GM18511 (cell line): ENCODE results near the gene OSBPL1A.
A peak's percentile ranks its signal among the peaks of the same experiment; 100 is the strongest.

Experiments
- ATAC-seq: cut with Tn5 transposase; IDR thresholded peaks from one replicate; pipeline ENCODE4 v1.9.1; 2021; ENCODE audit warnings: mild to moderate bottlenecking, moderate library complexity; ENCODE audit not compliant: unreplicated experiment

Gene OSBPL1A

GRCh38 chr18:24138409-24138788, 259.2 kb downstream of the OSBPL1A start:
- ATAC-seq, result peak; percentile 15

DNA sequence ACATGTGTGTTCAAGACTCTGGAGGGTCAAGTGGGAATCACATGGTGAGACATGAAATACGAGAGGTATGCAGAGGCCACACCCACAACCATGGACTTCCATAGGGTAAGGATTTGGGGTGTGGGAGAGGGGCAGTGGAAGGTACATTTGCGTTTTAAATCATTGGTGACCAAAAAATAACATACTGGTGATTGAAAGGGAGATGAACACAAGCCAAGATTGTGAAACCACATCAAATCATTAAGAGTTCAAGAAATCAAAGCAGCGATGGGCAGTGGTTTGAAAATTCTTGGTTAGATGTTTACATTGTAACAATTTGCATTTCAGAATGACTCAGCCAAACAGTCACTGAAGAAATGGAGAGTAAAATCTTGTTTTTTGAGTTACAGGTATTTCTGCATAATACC, 260.7 kb downstream of the OSBPL1A start:
- ATAC-seq, result no peak

DNA sequence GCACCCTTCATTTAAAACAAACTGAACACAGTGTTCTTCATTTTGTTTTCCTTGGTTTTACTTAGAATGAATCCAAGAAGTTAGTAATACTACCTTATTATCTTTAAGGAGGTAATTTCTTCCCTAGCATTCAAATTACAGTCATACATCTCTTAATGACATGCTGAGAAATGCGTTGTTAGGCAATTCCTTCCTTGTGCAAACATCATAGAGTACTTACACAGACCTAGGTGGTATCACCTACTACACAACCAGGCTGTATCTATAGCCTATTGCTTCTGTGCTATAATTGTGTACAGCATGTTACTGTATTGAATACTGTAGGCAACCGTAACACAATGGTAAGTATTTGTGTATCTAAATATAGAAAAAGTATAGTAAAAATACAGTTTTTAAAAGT, 267.1 kb downstream of the OSBPL1A start:
- ATAC-seq, result no peak

DNA sequence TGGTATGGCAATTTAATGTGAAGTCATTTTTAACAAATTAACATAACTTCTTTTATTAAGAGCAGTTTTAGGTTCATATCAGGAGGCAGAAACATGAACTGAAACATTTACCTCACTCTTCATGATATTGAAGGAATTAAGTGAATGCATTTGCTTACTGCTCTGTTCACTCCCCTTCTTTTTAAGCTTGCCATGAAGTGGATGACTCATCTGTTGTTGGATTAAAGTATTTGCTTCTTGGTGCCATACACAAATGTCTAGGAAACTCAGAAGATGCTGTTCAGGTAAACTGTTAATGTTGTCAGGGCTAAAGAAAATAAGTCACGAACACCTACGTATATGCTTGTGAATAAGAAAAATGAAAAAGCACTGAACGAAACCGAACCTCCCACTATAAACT, 268.9 kb downstream of the OSBPL1A start:
- ATAC-seq, result no peak

DNA sequence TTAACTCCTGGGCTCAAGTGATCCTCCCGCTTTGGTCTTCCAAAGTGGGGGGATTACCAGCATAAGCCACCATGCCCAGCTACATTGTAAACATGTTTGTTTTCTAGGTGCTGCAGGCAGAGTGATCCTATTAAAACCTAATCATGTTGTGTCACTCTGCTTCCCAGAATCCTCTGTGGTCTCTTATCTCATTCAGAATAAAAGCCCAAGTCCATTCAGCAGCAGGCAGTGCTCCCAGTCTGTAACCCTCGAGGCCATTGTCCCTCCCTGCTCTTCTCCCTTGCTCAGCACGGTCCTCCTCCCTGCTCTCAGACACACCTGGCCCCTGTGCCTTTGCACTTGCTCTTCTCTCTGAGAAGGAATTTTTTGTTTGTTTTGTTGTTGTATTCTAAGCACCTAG, 269.9 kb downstream of the OSBPL1A start:
- no peak for ATAC-seq

GRCh38 chr18:24126155-24126961, 271.3 kb downstream of the OSBPL1A start:
- ATAC-seq, result no peak

DNA sequence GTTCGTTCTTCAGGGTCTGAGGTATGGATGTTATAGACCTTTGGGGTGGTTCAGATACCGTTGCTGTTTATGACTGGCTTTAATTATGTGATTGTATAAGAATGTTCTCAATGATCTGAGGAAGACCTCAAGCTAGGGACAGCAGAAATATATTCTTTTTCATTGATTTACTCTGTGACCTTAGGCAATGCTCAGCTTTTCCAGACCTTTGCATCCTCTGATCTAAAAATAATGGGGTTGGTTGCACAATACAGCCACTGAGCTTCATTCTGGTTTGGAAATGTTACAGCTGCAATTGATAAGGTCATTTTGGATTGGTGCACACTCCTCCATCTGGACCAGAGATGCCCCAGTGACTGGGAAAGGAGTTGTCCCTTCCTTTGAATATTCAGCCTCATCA, 276.0 kb downstream of the OSBPL1A start:
- ATAC-seq, result no peak

DNA sequence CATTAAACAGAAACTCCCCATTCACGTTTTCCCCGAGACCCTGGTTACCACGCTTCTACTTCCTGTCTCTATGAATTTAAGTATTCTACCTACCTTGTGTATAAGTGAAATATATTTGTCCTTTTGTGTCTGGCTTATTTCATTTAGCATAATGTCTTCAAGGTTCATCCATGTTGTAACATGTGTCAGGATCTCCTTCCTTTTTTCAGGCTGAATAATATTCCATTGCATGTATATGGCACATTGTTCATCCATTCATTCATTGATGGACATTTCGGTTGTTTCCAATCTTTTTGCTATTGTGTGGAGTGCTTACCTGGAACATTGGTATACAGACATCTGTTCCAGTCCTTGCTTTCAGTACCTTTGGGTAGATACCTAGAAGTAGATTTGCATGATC, 276.9 kb downstream of the OSBPL1A start:
- ATAC-seq, result no peak

GRCh38 chr18:24118750-24119577, 278.7 kb downstream of the OSBPL1A start:
- ATAC-seq, result peak; percentile 82

GRCh38 chr18:24115628-24116027, 282.0 kb downstream of the OSBPL1A start:
- ATAC-seq, result no peak

GRCh38 chr18:24114924-24115549, 282.6 kb downstream of the OSBPL1A start:
- ATAC-seq, result no peak

- no peak for ATAC-seq
Observed at GRCh38 chr18:24112874-24113615, 284.6 kb downstream of the OSBPL1A start.

GRCh38 chr18:24112464-24112863, 285.2 kb downstream of the OSBPL1A start:
- no peak for ATAC-seq
